Measurements from ENCODE around the gene HOXA7. TPM values are rescaled to one million over a fixed set of nuclear protein-coding genes. Genes with fewer than 3 reads are reported as not detected.

Gene HOXA7
- total RNA-seq, 1 experiment from 2014 or later, result not detected

GRCh38 chr7:27187475-27188385 is 31.3 kb upstream of the HOXA7 start:
- Histone ChIP-seq H3K9me2 (ENCODE audit: insufficient read depth) (no peaks in the 10 kb centered on the region), H3K4me3 (no peak overlapping the region), H3K9me3 (ENCODE audit: insufficient read depth, low read depth) (no peaks in the 10 kb centered on the region), H3K36me3 (ENCODE audit: low read depth) (no peaks in the 10 kb centered on the region), H3K79me2 (ENCODE audit: low read depth) (no peaks in the 10 kb centered on the region), H3F3A (ENCODE audit: insufficient read depth, low read depth) (peaks cover 26% of the 10 kb centered on the region), H3K27ac (no peak overlapping the region), H3K4me1 (replicated peaks; ENCODE audit: insufficient read depth) (peaks cover 12% of the 10 kb centered on the region), H3K4me2 (no peak overlapping the region), H3K27me3 (ENCODE audit: insufficient read depth, low read depth) (no peaks in the 10 kb centered on the region), H2AFZ (no peak overlapping the region), H4K20me1 (ENCODE audit: insufficient read depth) (no peaks in the 10 kb centered on the region)
- BruUV-seq (replicated peaks), result no TSS peak
- intact Hi-C loops (cut with micrococcal nuclease; ENCODE audit: unreplicated experiment), result no loop called here
- TF ChIP-seq EZH2 (IDR thresholded peaks at IDR 0.05; ENCODE audit: low read depth), result no peak
- no peak for TF ChIP-seq CTCF (conservative IDR thresholded peaks at IDR 0.05)
- no peak for DNase-seq
- ChIA-PET POLR2A (ENCODE audit: unreplicated experiment) (interaction anchor here (0.6 kb wide), 1 partner anchor 433 kb away, joined by 4 read pairs; no protein-coding TSS in a partner anchor), CTCF (interaction anchor here (0.9 kb wide), 1 partner anchor 874 kb away, joined by 3 read pairs; no protein-coding TSS in a partner anchor)

- Histone ChIP-seq H3K79me2 (ENCODE audit: low read depth) (no peaks in the 10 kb centered on the region), H3K36me3 (ENCODE audit: low read depth) (no peaks in the 10 kb centered on the region), H3K27ac (no peak overlapping the region), H3K4me2 (no peak overlapping the region), H3K4me1 (replicated peaks; ENCODE audit: insufficient read depth) (peaks cover 12% of the 10 kb centered on the region), H3K27me3 (ENCODE audit: insufficient read depth, low read depth) (no peaks in the 10 kb centered on the region), H3K9me3 (ENCODE audit: insufficient read depth, low read depth) (no peaks in the 10 kb centered on the region), H3F3A (ENCODE audit: insufficient read depth, low read depth) (peaks cover 26% of the 10 kb centered on the region), H3K9me2 (ENCODE audit: insufficient read depth) (no peaks in the 10 kb centered on the region), H2AFZ (no peak overlapping the region), H4K20me1 (ENCODE audit: insufficient read depth) (no peaks in the 10 kb centered on the region), H3K4me3 (no peak overlapping the region)
- POLR2A ChIA-PET (ENCODE audit: unreplicated experiment), result interaction anchor here (0.6 kb wide), 1 partner anchor 432 kb away, joined by 4 read pairs; no protein-coding TSS in a partner anchor
- CTCF ChIA-PET, result interaction anchor here (0.9 to 1.3 kb wide), 2 partner anchors 9 to 875 kb away, joined by 3 to 6 read pairs; no protein-coding TSS in a partner anchor
- DNase-seq, result no peak
- no peak for TF ChIP-seq CTCF (conservative IDR thresholded peaks at IDR 0.05)
- no peak for TF ChIP-seq EZH2 (IDR thresholded peaks at IDR 0.05; ENCODE audit: low read depth)
- intact Hi-C loops (cut with micrococcal nuclease; ENCODE audit: unreplicated experiment), result no loop called here
- BruUV-seq (replicated peaks), result no TSS peak
Measured at GRCh38 chr7:27186668-27187474, 30.4 kb upstream of the HOXA7 start.
